AG09319 (cell line): Measurements from ENCODE around the gene UFD1.
"Not testable (repeated sequence)": the region's sequence is repeated elsewhere in the genome, so short reads cannot be mapped to it uniquely, and the experiment has no call there.

ENCODE experiments used
- DNase-seq: peaks from one replicate; pipeline ENCODE4 v3.0.0-alpha.2; 2010; ENCODE audit warnings: low read depth; ENCODE audit errors: extremely low read depth
- TF ChIP-seq, protein P1 (sequence below): IDR thresholded peaks from 2 replicates; pipeline ENCODE4 v1.5.1; 2011; ENCODE audit warnings: low read depth, mild to moderate bottlenecking, inconsistent platforms, low read length, moderate library complexity

Gene UFD1

DNA sequence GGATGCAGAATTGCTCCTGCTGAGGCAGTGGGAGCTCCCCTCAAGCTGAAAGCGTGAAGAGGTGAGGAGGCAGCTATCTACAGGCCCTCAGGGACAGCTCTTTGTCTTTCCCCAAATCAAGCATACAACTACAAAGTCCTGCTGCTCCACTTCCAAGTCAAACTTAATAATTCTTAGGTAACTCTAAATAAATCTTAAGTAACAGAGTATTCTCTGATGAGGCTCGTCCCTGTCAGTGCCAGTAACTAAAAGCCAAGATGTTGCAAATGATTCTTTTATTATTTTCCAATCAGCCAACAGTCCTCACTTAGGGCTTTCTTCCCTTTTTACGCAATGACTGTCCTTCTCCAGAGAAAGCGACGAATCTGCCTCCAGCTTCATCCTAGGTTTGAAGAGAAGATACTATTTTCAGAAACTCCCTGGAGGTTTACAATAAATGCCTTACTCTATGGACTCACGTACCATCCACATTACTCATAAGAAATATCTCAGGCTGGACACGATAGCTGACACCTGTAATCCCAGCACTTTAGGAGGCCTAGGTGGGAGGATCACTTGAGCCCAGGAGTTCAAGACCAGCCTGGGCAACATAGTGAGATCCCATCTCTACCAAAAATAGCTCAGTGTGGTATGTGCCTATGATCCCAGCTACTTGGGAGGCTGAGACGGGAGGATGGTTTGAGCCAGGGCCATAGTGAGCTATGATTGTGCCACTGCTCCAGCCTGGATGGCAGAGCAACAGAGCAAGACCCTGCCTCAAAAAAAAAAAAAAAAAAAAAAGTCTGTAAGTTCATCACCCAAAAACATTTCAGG, 28.4 kb downstream of the UFD1 start:
- DNase-seq = no peak
- TF ChIP-seq, protein P1, sequence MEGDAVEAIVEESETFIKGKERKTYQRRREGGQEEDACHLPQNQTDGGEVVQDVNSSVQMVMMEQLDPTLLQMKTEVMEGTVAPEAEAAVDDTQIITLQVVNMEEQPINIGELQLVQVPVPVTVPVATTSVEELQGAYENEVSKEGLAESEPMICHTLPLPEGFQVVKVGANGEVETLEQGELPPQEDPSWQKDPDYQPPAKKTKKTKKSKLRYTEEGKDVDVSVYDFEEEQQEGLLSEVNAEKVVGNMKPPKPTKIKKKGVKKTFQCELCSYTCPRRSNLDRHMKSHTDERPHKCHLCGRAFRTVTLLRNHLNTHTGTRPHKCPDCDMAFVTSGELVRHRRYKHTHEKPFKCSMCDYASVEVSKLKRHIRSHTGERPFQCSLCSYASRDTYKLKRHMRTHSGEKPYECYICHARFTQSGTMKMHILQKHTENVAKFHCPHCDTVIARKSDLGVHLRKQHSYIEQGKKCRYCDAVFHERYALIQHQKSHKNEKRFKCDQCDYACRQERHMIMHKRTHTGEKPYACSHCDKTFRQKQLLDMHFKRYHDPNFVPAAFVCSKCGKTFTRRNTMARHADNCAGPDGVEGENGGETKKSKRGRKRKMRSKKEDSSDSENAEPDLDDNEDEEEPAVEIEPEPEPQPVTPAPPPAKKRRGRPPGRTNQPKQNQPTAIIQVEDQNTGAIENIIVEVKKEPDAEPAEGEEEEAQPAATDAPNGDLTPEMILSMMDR = no peak

GRCh38 chr22:19449422-19449767, 29.6 kb downstream of the UFD1 start:
- TF ChIP-seq, protein P1 = no peak

GRCh38 chr22:19448739-19449421, 30.1 kb downstream of the UFD1 start:
- DNase-seq = no peak
- TF ChIP-seq, protein P1 = no peak

More at GRCh38 chr22:19449422-19449767, 29.6 kb downstream of the UFD1 start:
- DNase-seq = no peak

DNA sequence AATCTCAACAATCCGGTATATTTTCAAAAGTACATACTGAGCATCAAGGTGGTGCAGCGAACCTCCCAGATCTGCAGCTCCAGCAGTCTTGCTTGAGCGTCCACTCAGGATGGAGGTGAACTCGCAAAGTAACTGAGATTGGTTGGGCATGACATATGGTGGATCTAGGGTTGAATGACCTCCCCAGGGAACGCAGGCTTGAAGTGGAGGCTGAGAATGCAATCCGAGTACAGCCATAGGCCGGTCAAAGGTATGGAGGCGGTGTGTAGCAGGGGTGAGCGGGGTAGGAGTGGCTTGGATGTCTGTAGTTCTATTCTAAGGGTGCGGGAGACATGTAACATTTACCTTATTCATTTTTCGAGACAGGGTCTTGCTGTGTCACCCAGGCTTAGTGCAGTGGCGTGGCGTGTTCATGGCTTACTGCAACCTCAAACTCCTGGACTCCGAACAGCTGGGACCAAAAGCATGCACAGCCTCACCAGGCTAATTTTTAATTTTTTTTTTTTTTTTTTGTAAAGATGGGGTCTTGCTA, 30.9 kb downstream of the UFD1 start:
- no peak for DNase-seq
- TF ChIP-seq, protein P1 = no peak

DNA sequence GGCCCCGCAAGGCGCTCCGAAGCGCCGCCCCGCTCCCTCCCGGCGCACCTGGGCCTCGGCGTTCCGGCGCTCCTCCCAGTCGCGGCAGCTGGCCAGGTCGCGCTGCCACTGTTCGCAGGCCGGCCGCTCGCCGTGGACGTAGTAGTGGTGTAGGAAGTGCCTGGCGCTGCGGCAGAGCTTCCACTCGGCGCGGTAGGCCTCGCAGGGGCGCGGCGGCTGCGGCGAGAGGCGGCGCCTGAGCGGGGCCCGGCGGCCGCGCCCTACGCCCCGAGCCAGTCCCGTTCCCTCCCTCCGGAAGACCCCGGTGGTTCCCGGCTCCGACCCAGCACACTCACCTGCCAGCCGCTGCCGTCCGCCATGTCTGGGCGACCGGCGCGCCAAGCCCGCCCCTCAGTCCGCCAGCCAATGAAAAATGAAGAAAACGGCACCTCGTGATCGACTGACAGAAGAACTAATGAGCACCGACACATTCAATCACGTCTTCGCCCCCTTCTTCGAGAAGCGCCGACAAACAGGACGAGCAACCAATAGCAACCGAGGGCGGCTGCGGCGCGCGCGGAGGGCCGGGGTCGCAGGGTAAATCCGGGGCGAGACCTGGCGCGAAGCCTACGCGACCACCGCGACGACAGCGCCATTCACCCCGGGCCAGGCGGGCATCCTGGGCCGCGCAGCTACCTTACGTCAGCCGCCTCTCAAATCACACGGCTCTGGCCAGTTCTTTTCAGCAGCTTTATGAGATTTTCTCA, 31.5 kb downstream of the UFD1 start, which contains the start of gene C22orf39:
Gene C22orf39 (minus strand): TSS at position 382 of the 746 bp plus-strand sequence. CDS start 23 bp downstream, at position 359.
- TF ChIP-seq, protein P1 = no peak
- peak; percentile 64 for DNase-seq

DNA sequence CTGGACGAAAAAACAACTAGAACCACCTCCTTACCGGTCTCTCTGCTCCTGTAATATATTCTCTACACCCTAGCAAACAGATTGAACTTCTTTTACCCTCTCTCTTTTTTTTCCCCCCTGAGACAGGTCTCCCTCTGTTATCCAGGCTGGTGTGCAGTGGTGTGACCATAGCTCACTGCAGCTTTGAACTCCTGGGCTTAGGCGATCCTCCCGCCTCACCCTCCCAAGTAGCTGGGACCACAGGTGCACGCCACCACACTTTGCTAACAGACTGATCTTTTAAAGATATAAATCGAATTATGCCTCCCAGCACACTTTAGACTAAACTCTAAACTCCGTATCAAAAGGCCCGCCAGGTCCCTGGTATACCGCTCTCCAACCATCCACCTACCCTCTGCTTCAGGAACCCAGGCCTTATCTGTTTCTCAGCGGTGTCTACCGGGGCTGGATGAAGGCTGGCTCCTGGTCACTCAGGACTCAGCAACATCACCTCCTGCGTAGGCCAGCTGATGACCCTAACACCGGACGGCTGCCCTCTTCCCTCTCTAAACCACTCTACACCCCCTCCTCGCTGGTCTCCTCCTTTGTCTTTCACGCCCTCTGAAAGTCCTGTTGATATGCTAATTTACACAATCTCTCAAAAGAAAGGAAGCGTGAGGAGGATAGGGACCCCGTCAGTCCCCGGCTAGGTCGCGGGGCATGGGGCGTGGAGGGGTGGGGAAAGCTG, 32.2 kb downstream of the UFD1 start:
- TF ChIP-seq, protein P1 = no peak
- DNase-seq = no peak

DNA sequence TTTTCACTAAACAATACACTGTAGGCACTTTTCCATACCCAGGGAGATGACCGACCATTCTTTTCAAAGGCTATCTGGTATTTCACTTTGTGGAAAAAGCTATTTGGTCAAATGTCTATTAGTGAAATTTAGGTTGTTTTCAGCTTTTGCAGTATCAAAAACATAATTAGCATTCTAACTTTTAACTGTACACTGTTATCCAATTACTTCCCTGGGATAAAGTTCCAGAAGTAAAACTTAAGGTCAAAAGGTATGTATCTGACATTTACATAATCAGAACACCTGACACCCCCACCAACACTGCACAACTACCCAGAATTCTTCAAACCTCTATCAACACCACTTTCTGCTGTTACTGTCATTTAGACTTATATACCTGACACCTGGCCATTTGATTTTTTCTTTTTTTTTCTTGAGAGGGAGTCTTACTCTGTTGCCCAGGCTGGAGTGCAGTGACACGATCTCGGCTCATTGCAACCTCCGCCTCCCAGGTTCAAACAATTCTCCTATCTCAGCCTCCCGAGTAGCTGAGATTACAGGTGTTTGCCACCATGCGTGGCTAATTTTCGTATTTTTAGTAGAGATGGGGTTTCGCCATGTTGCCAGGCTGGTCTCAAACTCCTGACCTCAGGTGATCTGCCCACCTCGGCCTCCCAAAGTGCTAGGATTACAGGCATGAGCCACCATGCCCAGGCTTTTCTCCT, 33.6 kb downstream of the UFD1 start:
- not testable (repeated sequence) for DNase-seq
